ENCODE measurements around the gene BBOX1.
A peak's percentile ranks its signal among the peaks of the same experiment; 100 is the strongest.
"Not testable (repeated sequence)": the region's sequence is repeated elsewhere in the genome, so short reads cannot be mapped to it uniquely, and the experiment has no call there.

BBOX1 gene

GRCh38 chr11:27085605-27086004 lies 45.0 kb downstream of the BBOX1 start:
- no peak for DNase-seq

GRCh38 chr11:27087432-27087831 lies 46.8 kb downstream of the BBOX1 start:
- no peak for DNase-seq

- DNase-seq = peak; percentile 23
Measured at GRCh38 chr11:27088353-27088752, 47.7 kb downstream of the BBOX1 start.

- DNase-seq = no peak
Measured at GRCh38 chr11:27089746-27090145, 49.1 kb downstream of the BBOX1 start.

GRCh38 chr11:27090357-27090948 lies 49.8 kb downstream of the BBOX1 start:
- not testable (repeated sequence) for DNase-seq

GRCh38 chr11:27094120-27094519 lies 53.5 kb downstream of the BBOX1 start:
- DNase-seq = no peak

- no peak for DNase-seq
Measured at GRCh38 chr11:27095059-27095458, 54.4 kb downstream of the BBOX1 start.

- no peak for DNase-seq
Measured at GRCh38 chr11:27095887-27096286, 55.3 kb downstream of the BBOX1 start.

- no peak for DNase-seq
Measured at GRCh38 chr11:27097551-27097950, 56.9 kb downstream of the BBOX1 start.

GRCh38 chr11:27100534-27100933 lies 59.9 kb downstream of the BBOX1 start:
- DNase-seq = no peak

GRCh38 chr11:27107548-27107947 lies 66.9 kb downstream of the BBOX1 start:
- DNase-seq = no peak

GRCh38 chr11:27108809-27109208 lies 68.2 kb downstream of the BBOX1 start:
- no peak for DNase-seq

- DNase-seq = no peak
Measured at GRCh38 chr11:27111896-27112295, 71.3 kb downstream of the BBOX1 start.

GRCh38 chr11:27112946-27113345 lies 72.3 kb downstream of the BBOX1 start:
- no peak for DNase-seq

GRCh38 chr11:27115051-27115650 lies 74.5 kb downstream of the BBOX1 start:
- no peak for DNase-seq

GRCh38 chr11:27116684-27117083 lies 76.1 kb downstream of the BBOX1 start:
- DNase-seq = no peak

- DNase-seq = no peak
Measured at GRCh38 chr11:27118371-27118770, 77.8 kb downstream of the BBOX1 start.

- DNase-seq = no peak
Measured at GRCh38 chr11:27118949-27119348, 78.3 kb downstream of the BBOX1 start.

GRCh38 chr11:27119396-27119795 lies 78.8 kb downstream of the BBOX1 start:
- DNase-seq = no peak

GRCh38 chr11:27120211-27120610 lies 79.6 kb downstream of the BBOX1 start:
- DNase-seq = no peak

GRCh38 chr11:27122001-27122400 lies 81.4 kb downstream of the BBOX1 start:
- DNase-seq = no peak

GRCh38 chr11:27124514-27125264 lies 84.1 kb downstream of the BBOX1 start:
- no peak for DNase-seq

- DNase-seq = no peak
Measured at GRCh38 chr11:27129686-27130085, 89.1 kb downstream of the BBOX1 start.

- no peak for DNase-seq
Measured at GRCh38 chr11:27130806-27131205, 90.2 kb downstream of the BBOX1 start.

All from NCI-H1694 (cell line).